Liver (tissue), 9 donors: ENCODE results near the gene NCOR1. TPM values are rescaled to one million over a fixed set of nuclear protein-coding genes. Genes with fewer than 3 reads are reported as not detected.

ENCODE experiments used
- DNase-seq: peaks from one replicate; pipeline ENCODE4 v3.0.0-alpha.2; 2017; ENCODE audit warnings: low spot score
- H3K27ac ChIP-seq, 2 donors: one replicate each; pipeline ENCODE4 v1.7.0; 2013; ENCODE audit warnings: inconsistent platforms in 2 of 2, low read length in 2 of 2, control low read depth in 1 of 2, low read depth in 1 of 2, mild to moderate bottlenecking in 1 of 2
- H3K27me3 ChIP-seq, 4 donors: one replicate each; pipeline versions ENCODE4 v1.6.1 to v1.7.0; 2013; ENCODE audit warnings: low read length in 3 of 4, inconsistent platforms in 1 of 4, mild to moderate bottlenecking in 1 of 4, moderate library complexity in 1 of 4; ENCODE audit not compliant: control insufficient read depth in 4 of 4, insufficient read depth in 4 of 4
- H3K36me3 ChIP-seq, 4 donors: one replicate each; pipeline versions ENCODE4 v1.6.1 to v1.7.0; 2013; ENCODE audit warnings: low read length in 3 of 4, mild to moderate bottlenecking in 3 of 4, low read depth in 1 of 4, moderate library complexity in 1 of 4; ENCODE audit not compliant: control insufficient read depth in 4 of 4, insufficient read depth in 3 of 4
- H3K4me1 ChIP-seq, 4 donors: one replicate each; pipeline versions ENCODE4 v1.6.1 to v1.7.0; 2013; ENCODE audit warnings: low read length in 3 of 4, mild to moderate bottlenecking in 3 of 4, moderate library complexity in 1 of 4; ENCODE audit not compliant: control insufficient read depth in 4 of 4, insufficient read depth in 4 of 4
- H3K4me3 ChIP-seq, 3 donors: one replicate each; pipeline versions ENCODE4 v1.6.1 to v1.7.0; 2013; ENCODE audit warnings: low read length in 3 of 3, control low read depth in 1 of 3, low read depth in 1 of 3, mild to moderate bottlenecking in 1 of 3
- H3K9ac ChIP-seq, 2 donors: one replicate each; pipeline ENCODE4 v1.7.0; 2013; ENCODE audit warnings: low read length in 2 of 2, mild to moderate bottlenecking in 2 of 2, moderate library complexity in 2 of 2, control low read depth in 1 of 2, low read depth in 1 of 2
- H3K9me3 ChIP-seq, 4 donors: one replicate each; pipeline versions ENCODE4 v1.6.1 to v1.7.0; 2013; ENCODE audit warnings: low read length in 3 of 4; ENCODE audit not compliant: control insufficient read depth in 4 of 4
- ATF3 ChIP-seq: IDR thresholded peaks from 2 replicates; pipeline ENCODE4 v1.6.1; 2016; ENCODE audit warnings: antibody characterized with exemption
- CTCF ChIP-seq: fragments of 150-350 bp; IDR thresholded peaks from 2 replicates; pipeline ENCODE4 v1.5.1; 2017; ENCODE audit warnings: improper control_type of control experiment, low read depth, low read length; ENCODE audit not compliant: missing input control
- EGR1 ChIP-seq, 2 donors: IDR thresholded peaks; 2 replicates each; pipeline ENCODE4 v1.6.1; 2016 to 2018; ENCODE audit warnings: antibody characterized with exemption in 2 of 2, low read depth in 2 of 2
- FOXA1 ChIP-seq: IDR thresholded peaks from 2 replicates; pipeline ENCODE4 v1.6.1; 2016; ENCODE audit warnings: antibody characterized with exemption
- FOXA2 ChIP-seq: IDR thresholded peaks from 2 replicates; pipeline ENCODE4 v1.6.1; 2016; ENCODE audit warnings: antibody characterized with exemption
- GABPA ChIP-seq, 2 donors: IDR thresholded peaks in 1 of 2; conservative IDR thresholded peaks in 1 of 2; 2 replicates each; pipeline ENCODE4 v1.6.1; 2016; ENCODE audit warnings: antibody characterized with exemption in 2 of 2, mild to moderate bottlenecking in 1 of 2, moderate library complexity in 1 of 2
- HNF4A ChIP-seq, 2 donors: conservative IDR thresholded peaks; 2 replicates each; pipeline ENCODE4 v1.6.1; 2016; ENCODE audit warnings: antibody characterized with exemption in 2 of 2, mild to moderate bottlenecking in 2 of 2
- HNF4G ChIP-seq: IDR thresholded peaks from 2 replicates; pipeline ENCODE4 v1.6.1; 2016; ENCODE audit warnings: antibody characterized with exemption
- JUND ChIP-seq, 2 donors: IDR thresholded peaks; 2 replicates each; pipeline ENCODE4 v1.6.1; 2016; ENCODE audit warnings: antibody characterized with exemption in 2 of 2
- MAX ChIP-seq: IDR thresholded peaks from 2 replicates; pipeline ENCODE4 v1.6.1; 2016; ENCODE audit warnings: antibody characterized with exemption
- NR2F2 ChIP-seq: IDR thresholded peaks from 2 replicates; pipeline ENCODE4 v1.6.1; 2016; ENCODE audit warnings: antibody characterized with exemption
- RAD21 ChIP-seq, 2 donors: IDR thresholded peaks; 2 replicates each; pipeline ENCODE4 v1.6.1; 2016; ENCODE audit warnings: antibody characterized with exemption in 2 of 2, mild to moderate bottlenecking in 2 of 2
- REST ChIP-seq: IDR thresholded peaks from 2 replicates; pipeline ENCODE4 v1.6.1; 2016; ENCODE audit warnings: antibody characterized with exemption, mild to moderate bottlenecking
- RXRA ChIP-seq, 2 donors: IDR thresholded peaks; 2 replicates each; pipeline ENCODE4 v1.6.1; 2017 to 2018; ENCODE audit warnings: antibody characterized with exemption in 2 of 2, mild to moderate bottlenecking in 1 of 2
- SP1 ChIP-seq: IDR thresholded peaks from 2 replicates; pipeline ENCODE4 v1.6.1; 2018; ENCODE audit warnings: antibody characterized with exemption, mild to moderate bottlenecking
- TAF1 ChIP-seq: conservative IDR thresholded peaks from 2 replicates; pipeline ENCODE4 v1.6.1; 2016; ENCODE audit warnings: antibody characterized with exemption, mild to moderate bottlenecking
- YY1 ChIP-seq: IDR thresholded peaks from 2 replicates; pipeline ENCODE4 v1.6.1; 2016; ENCODE audit warnings: antibody characterized with exemption, mild to moderate bottlenecking
- ZBTB33 ChIP-seq: IDR thresholded peaks from 2 replicates; pipeline ENCODE4 v1.6.1; 2016; ENCODE audit warnings: antibody characterized with exemption
- WGBS: extraction: QIAGEN DNeasy Blood & Tissue Kit; methylation state at CpG from one replicate; pipeline ENCODE4 v1.1.7; 2013; 5-methylcytosine and 5-hydroxymethylcytosine counted together
- polyA plus RNA-seq, 2 donors: library from polyadenylated mRNA; stranded (reverse) in 1 of 2; unstranded in 1 of 2; fragments of 200-250 nt in 1 of 2; fragments of >200 nt in 1 of 2; fragmentation: Nextera tagmentation in 1 of 2; extraction: Ambion mirVana in 1 of 2; gene quantifications; one replicate each; pipeline versions ENCODE4 v1.2.1 to v1.2.3, GENCODE V29; 2013 to 2015
- total RNA-seq, 2 donors: library from RNA; depleted of rRNA; stranded (reverse); fragments of >200 nt; gene quantifications; one replicate each; pipeline ENCODE4 v1.2.3, GENCODE V29; 2014
- donor health status: healthy.
- donor health status: healthy.
- donor health status: healthy.
- donor health status: healthy.
- donor health status: healthy.

The NCOR1 gene
- total and polyA plus RNA-seq, 4 donors = 23.6 to 94.8 (median 77.0) TPM

GRCh38 chr17:16040710-16041251 lies 174.6 kb downstream of the NCOR1 start:
- Histone ChIP-seq H3K9me3 (no peaks in the 10 kb centered on the region), H3K36me3 (peaks cover 1 to 26% (median 8%) of the 10 kb centered on the region in 4 donors), H3K4me1 (peaks cover 2 to 36% (median 20%) of the 10 kb centered on the region in 4 donors), H3K9ac (peak overlapping the region in 1 of 2 donors; percentile 16), H3K27me3 (no peaks in the 10 kb centered on the region), H3K4me3 (no peak overlapping the region), H3K27ac (peak overlapping the region; percentile 78 to 92)
- WGBS = 26% methylated on average over 4 of the region's 4 CpGs
- peak; percentile 67 for TF ChIP-seq ZBTB33
- peak; percentile 90 to 92 for TF ChIP-seq JUND (IDR thresholded peaks at IDR 0.05)
- peak; percentile 99 for TF ChIP-seq MAX
- peak; percentile 79 to 97 for TF ChIP-seq EGR1 (IDR thresholded peaks at IDR 0.05; ENCODE audit: low read depth in 2 of 2)
- TF ChIP-seq RAD21 (IDR thresholded peaks at IDR 0.05) = peak; percentile 39 to 47
- no peak for TF ChIP-seq CTCF
- peak; percentile 98 for TF ChIP-seq HNF4G
- TF ChIP-seq REST = peak; percentile 66
- TF ChIP-seq YY1 = peak; percentile 88
- peak; percentile 81 to 86 for TF ChIP-seq RXRA (IDR thresholded peaks at IDR 0.05)
- peak; percentile 54 for TF ChIP-seq FOXA2
- TF ChIP-seq HNF4A (conservative IDR thresholded peaks at IDR 0.05) = peak; percentile 98
- TF ChIP-seq TAF1 = peak; percentile 88
- TF ChIP-seq SP1 = peak; percentile 98
- no peak for TF ChIP-seq FOXA1
- TF ChIP-seq NR2F2 = peak; percentile 67
- peak; percentile 70 for TF ChIP-seq ATF3
- TF ChIP-seq GABPA (IDR thresholded peaks at IDR 0.05 in 1 of 2, conservative IDR thresholded peaks at IDR 0.05 in 1 of 2) = peak in 1 of 2 donors; percentile 61
- no peak for DNase-seq
